Activated CD4-positive, alpha-beta T cell treated with anti-CD3 and anti-CD28 coated beads for 48 hours (primary cell): ENCODE results near the gene SWAP70.

Experiments
- DNase-seq: peaks from one replicate; pipeline ENCODE4 v3.0.0-alpha.2; 2020

SWAP70 gene

GRCh38 chr11:9651899-9652748 is 11.8 kb upstream of the SWAP70 start:
- no peak for DNase-seq

GRCh38 chr11:9653871-9654270 is 10.0 kb upstream of the SWAP70 start:
- DNase-seq, result no peak

GRCh38 chr11:9656864-9657263 is 7.0 kb upstream of the SWAP70 start:
- no peak for DNase-seq

GRCh38 chr11:9657531-9657930 is 6.3 kb upstream of the SWAP70 start:
- no peak for DNase-seq

GRCh38 chr11:9660886-9661285 is 3.0 kb upstream of the SWAP70 start:
- no peak for DNase-seq

GRCh38 chr11:9662273-9662672 is 1.6 kb upstream of the SWAP70 start:
- no peak for DNase-seq

- peak; percentile 19 for DNase-seq
Measured at GRCh38 chr11:9664276-9665171, 647 bp downstream of the SWAP70 start.

- DNase-seq, result no peak
Measured at GRCh38 chr11:9665749-9666148, 1.9 kb downstream of the SWAP70 start.

- no peak for DNase-seq
Measured at GRCh38 chr11:9669954-9670353, 6.1 kb downstream of the SWAP70 start.

- no peak for DNase-seq
Measured at GRCh38 chr11:9672288-9672916, 8.5 kb downstream of the SWAP70 start.

- no peak for DNase-seq
Measured at GRCh38 chr11:9672918-9673317, 9.0 kb downstream of the SWAP70 start.

- DNase-seq, result no peak
Measured at GRCh38 chr11:9675691-9676090, 11.8 kb downstream of the SWAP70 start.

- DNase-seq, result no peak
Measured at GRCh38 chr11:9677951-9678350, 14.1 kb downstream of the SWAP70 start.

- no peak for DNase-seq
Measured at GRCh38 chr11:9678576-9678975, 14.7 kb downstream of the SWAP70 start.

- DNase-seq, result no peak
Measured at GRCh38 chr11:9680028-9680427, 16.2 kb downstream of the SWAP70 start.

- no peak for DNase-seq
Measured at GRCh38 chr11:9681583-9682372, 17.9 kb downstream of the SWAP70 start.

- no peak for DNase-seq
Measured at GRCh38 chr11:9687711-9688477, 24.0 kb downstream of the SWAP70 start.

- peak; percentile 26 for DNase-seq
Measured at GRCh38 chr11:9688716-9689511, 25.0 kb downstream of the SWAP70 start.

GRCh38 chr11:9689721-9690120 is 25.8 kb downstream of the SWAP70 start:
- DNase-seq, result no peak

GRCh38 chr11:9691865-9692264 is 28.0 kb downstream of the SWAP70 start:
- no peak for DNase-seq

GRCh38 chr11:9692691-9693090 is 28.8 kb downstream of the SWAP70 start:
- DNase-seq, result no peak
